ENCODE data around the gene EMB.
"Not testable (repeated sequence)": the region's sequence is repeated elsewhere in the genome, so short reads cannot be mapped to it uniquely, and the experiment has no call there.

DNA sequence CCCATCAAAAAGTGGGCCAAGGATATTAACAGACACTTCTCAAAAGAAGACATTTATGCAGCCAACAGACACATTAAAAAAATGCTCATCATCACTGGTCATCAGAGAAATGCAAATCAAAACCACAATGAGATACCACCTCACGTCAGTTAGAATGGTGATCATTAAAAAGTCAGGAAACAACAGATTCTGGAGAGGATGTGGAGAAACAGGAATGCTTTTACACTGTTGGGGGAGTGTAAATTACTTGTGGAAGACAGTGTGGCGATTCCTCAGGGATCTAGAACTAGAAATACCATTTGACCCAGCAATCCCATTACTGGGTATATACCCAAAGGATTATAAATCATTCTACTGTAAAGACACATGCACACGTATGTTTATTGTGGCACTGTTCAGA, 48.8 kb downstream of the EMB start:
- not testable (repeated sequence) for TF ChIP-seq POLR2AphosphoS5 (IDR thresholded peaks at IDR 0.05; ENCODE audit: borderline replicate concordance, low read depth, low read length); EZH2 (IDR thresholded peaks at IDR 0.05)

Data from SK-N-MC (cell line).